ENCODE measurements around the gene COL15A1. TPM values are rescaled to one million over a fixed set of nuclear protein-coding genes. Genes with fewer than 3 reads are reported as not detected.

Gene COL15A1
- total and polyA plus RNA-seq, 2 of the 8 experiments (the other 6 are each of a cell fraction or from before 2014, with no cell fraction given): 0.12 to 0.15 TPM

GRCh38 chr9:99112750-99113413 lies 169.2 kb downstream of the COL15A1 start:
- CTCF ChIA-PET (ENCODE audit: partially characterized antibody): interaction anchor here (0.5 to 1.2 kb wide), 3 partner anchors 17 to 712 kb away, joined by 3 to 4 read pairs (median 3); no protein-coding TSS in a partner anchor
- DNase-seq (ENCODE audit: low read depth in 1 of 2, low spot score in 2 of 2) (no peak), FAIRE-seq (no peak)
- Histone ChIP-seq H3K56ac (replicated peaks; ENCODE audit: insufficient read length, low read depth, low read length) (no peak overlapping the region), H3K14ac (ENCODE audit: insufficient read length) (no peak overlapping the region), H3K4ac (replicated peaks; ENCODE audit: insufficient read length, low read depth, low read length) (no peak overlapping the region), H2BK12ac (ENCODE audit: low read depth, low read length) (no peak overlapping the region), H3K36me3 (ENCODE audit: control insufficient read depth in 2 of 4, insufficient read depth in 4 of 4, low read length in 3 of 4) (no peaks in the 10 kb centered on the region; a peak in 1 of 8 replicates), H2BK15ac (ENCODE audit: low read length) (no peak overlapping the region), H3K27ac (ENCODE audit: low read depth, low read length) (no peak overlapping the region), H3K79me2 (ENCODE audit: control insufficient read depth in 1 of 2, insufficient read depth in 2 of 2, low read length in 2 of 2) (peaks cover 0 to 97% of the 10 kb centered on the region in 2 experiments; a peak in 3 of 4 replicates), H4K91ac (replicated peaks; ENCODE audit: insufficient read length, low read length) (no peak overlapping the region), H4K5ac (ENCODE audit: insufficient read length, low read depth, low read length) (no peak overlapping the region), H3K4me3 (ENCODE audit: extremely low read depth in 1 of 4, insufficient read depth in 2 of 4, low read depth in 3 of 4, low read length in 4 of 4) (no peak overlapping the region), H3K79me1 (ENCODE audit: low read depth, low read length) (peaks cover 4% of the 10 kb centered on the region; the same call in 1 of the 2 replicates), H2AK5ac (ENCODE audit: low read depth, low read length) (no peak overlapping the region), H3K4me2 (ENCODE audit: insufficient read depth in 1 of 2, low read depth in 2 of 2, low read length in 2 of 2) (no peak overlapping the region), H2AFZ (ENCODE audit: low read length) (no peak overlapping the region), H3K4me1 (replicated peaks in 1 of 4; ENCODE audit: control insufficient read depth in 3 of 4, insufficient read depth in 4 of 4, low read length in 3 of 4) (peaks cover 0 to 7% (median 2%) of the 10 kb centered on the region in 4 experiments; a peak in 2 of 7 replicates), H3K23ac (ENCODE audit: insufficient read length) (no peak overlapping the region), H4K8ac (ENCODE audit: extremely low read depth, insufficient read depth, low read length) (no peak overlapping the region), H2BK20ac (ENCODE audit: low read length) (no peak overlapping the region), H3K9me3 (ENCODE audit: insufficient read depth in 2 of 2, low read depth in 1 of 2, low read length in 1 of 2) (no peaks in the 10 kb centered on the region), H4K20me1 (replicated peaks in 1 of 2; ENCODE audit: control insufficient read depth in 1 of 2, insufficient read depth in 2 of 2, low read length in 2 of 2) (peaks cover 3 to 12% of the 10 kb centered on the region in 2 experiments), H3K23me2 (ENCODE audit: low read depth, low read length) (no peaks in the 10 kb centered on the region), H3K9ac (replicated peaks in 1 of 4; ENCODE audit: extremely low read depth in 1 of 4, low read depth in 3 of 4, low read length in 3 of 4) (no peak overlapping the region), H3K18ac (ENCODE audit: extremely low read depth, low read length) (no peak overlapping the region), H2BK5ac (ENCODE audit: low read depth, low read length) (no peak overlapping the region), H3K27me3 (replicated peaks in 1 of 4; ENCODE audit: control insufficient read depth in 3 of 4, extremely low read depth in 1 of 4, insufficient read depth in 3 of 4, low read length in 3 of 4) (no peaks in the 10 kb centered on the region), H2BK120ac (replicated peaks; ENCODE audit: low read depth, low read length) (no peak overlapping the region)
- 72% methylated on average over 6 of the region's 6 CpGs; no CpG with 5 or more reads in 1 of the 2 experiments for WGBS, 2 experiments (ENCODE audit: extremely low coverage in 1 of 2, insufficient coverage in 1 of 2, insufficient read length in 1 of 2, insufficient replicate concordance in 2 of 2, low coverage in 1 of 2, low lambda C conversion rate in 2 of 2, missing lambda C conversion rate in 1 of 2)
- POLR2A ChIA-PET (ENCODE audit: partially characterized antibody): interaction anchor here (2.4 kb wide), 1 partner anchor 8 kb away, joined by 11 read pairs; the partner anchor contains the start of gene TGFBR1
- TF ChIP-seq TAF1 (IDR thresholded peaks at IDR 0.05; ENCODE audit: low read depth, low read length) (no peak), YY1 (IDR thresholded peaks at IDR 0.05; ENCODE audit: low read depth, low read length) (no peak), TCF12 (IDR thresholded peaks at IDR 0.05; ENCODE audit: low read depth, low read length) (no peak), HDAC6 (IDR thresholded peaks at IDR 0.05; ENCODE audit: low read depth, low read length) (no peak), NRF1 (IDR thresholded peaks at IDR 0.05; ENCODE audit: low read depth, low read length) (no peak), GABPA (IDR thresholded peaks at IDR 0.05; ENCODE audit: borderline replicate concordance, insufficient read depth, low read length) (no peak), SAP30 (IDR thresholded peaks at IDR 0.05; ENCODE audit: insufficient read depth, insufficient replicate concordance, low read length) (no peak), E2F6 (IDR thresholded peaks at IDR 0.05) (no peak), KDM4A (IDR thresholded peaks at IDR 0.05; ENCODE audit: low read depth, low read length, severe bottlenecking) (no peak), FOSL1 (IDR thresholded peaks at IDR 0.05; ENCODE audit: insufficient read depth, low read depth, low read length) (no peak), POU5F1 (IDR thresholded peaks at IDR 0.05; ENCODE audit: low read depth, low read length) (no peak), TEAD4 (IDR thresholded peaks at IDR 0.05; ENCODE audit: low read depth, low read length) (no peak)

Measured in H1 (cell line).